Activated CD4-positive, alpha-beta T cell treated with anti-CD3 and anti-CD28 coated beads for 36 hours (primary cell): ENCODE results near the gene NALCN. TPM values are rescaled to one million over a fixed set of nuclear protein-coding genes. Genes with fewer than 3 reads are reported as not detected.

Source experiments
- ATAC-seq: fragments of 200-7000 bp; cut with Tn5 transposase; one replicate; pipeline ENCODE4 v1.10.0; 2021; ENCODE audit warnings: mild to moderate bottlenecking, moderate library complexity
- CTCF ChIA-PET: fragments of 350-600 bp; sonication (Branson Sonifier 250); formaldehyde crosslinking; loops from one replicate; lab custom pipeline; 2021; ENCODE audit warnings: antibody characterized with exemption; lab: Charles Lee
- POLR2A ChIA-PET: fragments of 350-600 bp; sonication (Branson Sonifier 250); formaldehyde crosslinking; loops from one replicate; lab custom pipeline; 2021; ENCODE audit warnings: antibody characterized with exemption, inconsistent platforms; lab: Charles Lee
- DNase-seq: peaks from one replicate; pipeline ENCODE4 v3.0.0-alpha.2; 2020
- H3K27ac Mint-ChIP-seq: one replicate; pipeline ENCODE4 v1.8.0; 2021; ENCODE audit warnings: mixed read lengths
- H3K27me3 Mint-ChIP-seq: one replicate; pipeline ENCODE4 v1.8.0; 2021; ENCODE audit warnings: mixed read lengths
- H3K36me3 Mint-ChIP-seq: one replicate; pipeline ENCODE4 v1.8.0; 2021; ENCODE audit warnings: low read depth, mixed read lengths
- H3K4me1 Mint-ChIP-seq: one replicate; pipeline ENCODE4 v1.8.0; 2021; ENCODE audit warnings: mixed read lengths
- H3K4me3 Mint-ChIP-seq: one replicate; pipeline ENCODE4 v1.8.0; 2021; ENCODE audit warnings: mild to moderate bottlenecking, moderate library complexity, mixed read lengths
- H3K9me3 Mint-ChIP-seq: one replicate; pipeline ENCODE4 v1.8.0; 2021; ENCODE audit warnings: low read depth, mixed read lengths
- intact Hi-C, 2 experiments: fragments of 100-400 bp; cut with DNase I in 1 of 2; cut with micrococcal nuclease in 1 of 2; formaldehyde crosslinking; loops; one replicate each; pipeline versions ENCODE4 v1.14.2 to v1.15.1; 2022 to 2024; cut with DNase I, micrococcal nuclease
- total RNA-seq, 2 experiments: library from RNA; stranded (reverse); gene quantifications; one replicate each; pipeline ENCODE4 v1.2.3, GENCODE V29; 2021

The NALCN gene
- total RNA-seq, 2 experiments from 2014 or later = not detected

GRCh38 chr13:101265934-101266333 is 150.4 kb downstream of the NALCN start:
- DNase-seq = no peak
- Mint-ChIP-seq H3K27ac (peak overlapping the region; percentile 25), H3K27me3 (peaks cover 2% of the 10 kb centered on the region), H3K4me1 (peaks cover 2% of the 10 kb centered on the region), H3K9me3 (no peaks in the 10 kb centered on the region), H3K36me3 (no peaks in the 10 kb centered on the region), H3K4me3 (no peak overlapping the region)
- ChIA-PET CTCF (no interaction called here), POLR2A (no interaction called here)
- peak; percentile 63 for ATAC-seq
- intact Hi-C loops = no loop called here

- Mint-ChIP-seq H3K36me3 (no peaks in the 10 kb centered on the region), H3K4me1 (peaks cover 2% of the 10 kb centered on the region), H3K27me3 (peaks cover 11% of the 10 kb centered on the region), H3K9me3 (no peaks in the 10 kb centered on the region), H3K27ac (no peak overlapping the region), H3K4me3 (no peak overlapping the region)
- intact Hi-C loops = no loop called here
- POLR2A ChIA-PET = no interaction called here
- DNase-seq = no peak
- ATAC-seq = no peak
- CTCF ChIA-PET = no interaction called here
These were observed 151.4 kb downstream of the NALCN start for GRCh38 chr13:101264931-101265330.

- CTCF ChIA-PET = interaction anchor here (0.6 kb wide), 1 partner anchor 41 kb away, joined by 3 read pairs; no protein-coding TSS in a partner anchor
- Mint-ChIP-seq H3K36me3 (no peaks in the 10 kb centered on the region), H3K27me3 (peaks cover 12% of the 10 kb centered on the region), H3K27ac (no peak overlapping the region), H3K4me3 (no peak overlapping the region), H3K9me3 (no peaks in the 10 kb centered on the region), H3K4me1 (peaks cover 10% of the 10 kb centered on the region)
- intact Hi-C loops = no loop called here
- DNase-seq = no peak
- ATAC-seq = no peak
- POLR2A ChIA-PET = no interaction called here
These were observed 154.0 kb downstream of the NALCN start for GRCh38 chr13:101262306-101262705.

GRCh38 chr13:101258509-101258908 is 157.8 kb downstream of the NALCN start:
- no peak for DNase-seq
- intact Hi-C loops = loop anchor here (2.0 to 5.0 kb wide), 3 partner anchors 368 to 1126 kb away; no protein-coding TSS in a partner anchor
- ATAC-seq = no peak
- H3K9me3 Mint-ChIP-seq = no peaks in the 10 kb centered on the region
- H3K4me1 Mint-ChIP-seq = peaks cover 7% of the 10 kb centered on the region
- peaks cover 14% of the 10 kb centered on the region for H3K27me3 Mint-ChIP-seq
- POLR2A ChIA-PET = no interaction called here
- CTCF ChIA-PET = no interaction called here
- no peak overlapping the region for H3K27ac Mint-ChIP-seq
- no peaks in the 10 kb centered on the region for H3K36me3 Mint-ChIP-seq
- no peak overlapping the region for H3K4me3 Mint-ChIP-seq

- peak; percentile 99 for ATAC-seq
These were observed 158.2 kb downstream of the NALCN start for GRCh38 chr13:101258071-101258470.

GRCh38 chr13:101248739-101249514 is 167.4 kb downstream of the NALCN start:
- peaks cover 3% of the 10 kb centered on the region for H3K27me3 Mint-ChIP-seq
- CTCF ChIA-PET = no interaction called here
- ATAC-seq (no peak), DNase-seq (no peak)
- POLR2A ChIA-PET = no interaction called here
- H3K36me3 Mint-ChIP-seq = no peaks in the 10 kb centered on the region
- H3K4me3 Mint-ChIP-seq = no peak overlapping the region
- peaks cover 17% of the 10 kb centered on the region for H3K4me1 Mint-ChIP-seq
- intact Hi-C loops = no loop called here
- H3K9me3 Mint-ChIP-seq = peaks cover 7% of the 10 kb centered on the region
- no peak overlapping the region for H3K27ac Mint-ChIP-seq

More at GRCh38 chr13:101258071-101258470, 158.2 kb downstream of the NALCN start:
- Mint-ChIP-seq H3K36me3 (no peaks in the 10 kb centered on the region), H3K27ac (no peak overlapping the region), H3K9me3 (no peaks in the 10 kb centered on the region), H3K27me3 (peaks cover 14% of the 10 kb centered on the region), H3K4me1 (peaks cover 7% of the 10 kb centered on the region), H3K4me3 (no peak overlapping the region)
- ChIA-PET CTCF (interaction anchor here (0.7 kb wide), 1 partner anchor 1134 kb away, joined by 4 read pairs; no protein-coding TSS in a partner anchor), POLR2A (no interaction called here)
- DNase-seq = peak; percentile 83
- intact Hi-C loops = loop anchor here (2.0 to 5.0 kb wide), 3 partner anchors 369 to 1126 kb away; no protein-coding TSS in a partner anchor

GRCh38 chr13:101242720-101243119 is 173.6 kb downstream of the NALCN start:
- peaks cover 3% of the 10 kb centered on the region for H3K27me3 Mint-ChIP-seq
- POLR2A ChIA-PET = no interaction called here
- intact Hi-C loops = no loop called here
- peaks cover 17% of the 10 kb centered on the region for H3K4me1 Mint-ChIP-seq
- H3K27ac Mint-ChIP-seq = no peak overlapping the region
- H3K9me3 Mint-ChIP-seq = no peaks in the 10 kb centered on the region
- ATAC-seq (no peak), DNase-seq (no peak)
- CTCF ChIA-PET = no interaction called here
- no peak overlapping the region for H3K4me3 Mint-ChIP-seq
- H3K36me3 Mint-ChIP-seq = no peaks in the 10 kb centered on the region

- no peak overlapping the region for H3K4me3 Mint-ChIP-seq
- ChIA-PET CTCF (no interaction called here), POLR2A (no interaction called here)
- DNase-seq = no peak
- intact Hi-C loops = no loop called here
- no peaks in the 10 kb centered on the region for H3K4me1 Mint-ChIP-seq
- H3K9me3 Mint-ChIP-seq = no peaks in the 10 kb centered on the region
- H3K27ac Mint-ChIP-seq = no peak overlapping the region
- H3K36me3 Mint-ChIP-seq = no peaks in the 10 kb centered on the region
- peaks cover 2% of the 10 kb centered on the region for H3K27me3 Mint-ChIP-seq
- no peak for ATAC-seq
These were observed 177.8 kb downstream of the NALCN start for GRCh38 chr13:101238555-101238954.

GRCh38 chr13:101231751-101232428 is 184.4 kb downstream of the NALCN start:
- Mint-ChIP-seq H3K4me3 (no peak overlapping the region), H3K36me3 (no peaks in the 10 kb centered on the region), H3K9me3 (no peaks in the 10 kb centered on the region), H3K27ac (no peak overlapping the region), H3K4me1 (no peaks in the 10 kb centered on the region), H3K27me3 (peaks cover 4% of the 10 kb centered on the region)
- ATAC-seq = no peak
- no peak for DNase-seq
- ChIA-PET CTCF (no interaction called here), POLR2A (no interaction called here)
- intact Hi-C loops = no loop called here

- intact Hi-C loops = no loop called here
- POLR2A ChIA-PET = no interaction called here
- H3K4me3 Mint-ChIP-seq = no peak overlapping the region
- no peak overlapping the region for H3K27ac Mint-ChIP-seq
- no peaks in the 10 kb centered on the region for H3K4me1 Mint-ChIP-seq
- H3K9me3 Mint-ChIP-seq = no peaks in the 10 kb centered on the region
- CTCF ChIA-PET = no interaction called here
- no peaks in the 10 kb centered on the region for H3K36me3 Mint-ChIP-seq
- no peak for DNase-seq
- no peak for ATAC-seq
- peaks cover 5% of the 10 kb centered on the region for H3K27me3 Mint-ChIP-seq
These were observed 185.9 kb downstream of the NALCN start for GRCh38 chr13:101230271-101230890.

GRCh38 chr13:101219609-101220265 is 196.6 kb downstream of the NALCN start:
- Mint-ChIP-seq H3K9me3 (no peaks in the 10 kb centered on the region), H3K4me3 (no peak overlapping the region), H3K4me1 (no peaks in the 10 kb centered on the region), H3K27ac (no peak overlapping the region), H3K27me3 (no peaks in the 10 kb centered on the region), H3K36me3 (no peaks in the 10 kb centered on the region)
- ChIA-PET POLR2A (no interaction called here), CTCF (no interaction called here)
- DNase-seq = no peak
- ATAC-seq = no peak
- intact Hi-C loops = no loop called here
